ENCODE data around the gene VSTM4.

The VSTM4 gene

GRCh38 chr10:49108656-49109055 lies 6.7 kb downstream of the VSTM4 start:
- no peak for DNase-seq (ENCODE audit: low read depth in 1 of 2, low spot score in 1 of 2)
- TF ChIP-seq SPI1 (IDR thresholded peaks at IDR 0.05; ENCODE audit: borderline replicate concordance, low read depth) (no peak), REST (IDR thresholded peaks at IDR 0.05; ENCODE audit: insufficient replicate concordance, low read depth) (no peak), GABPA (IDR thresholded peaks at IDR 0.05; ENCODE audit: low read depth) (no peak), CTCF (IDR thresholded peaks at IDR 0.05; ENCODE audit: insufficient read depth, low read length) (no peak), POLR2AphosphoS5 (IDR thresholded peaks at IDR 0.05; ENCODE audit: low read depth) (no peak)
- H3K27ac ChIP-seq (replicated peaks), result no peak overlapping the region
- no peak overlapping the region for H3K4me3 ChIP-seq (replicated peaks; ENCODE audit: insufficient read depth, low read length)
- no peaks in the 10 kb centered on the region for H3K27me3 ChIP-seq (ENCODE audit: insufficient read depth, poor library complexity, severe bottlenecking)

GRCh38 chr10:49107887-49108267 lies 7.4 kb downstream of the VSTM4 start:
- no peak overlapping the region for H3K4me3 ChIP-seq (replicated peaks; ENCODE audit: insufficient read depth, low read length)
- DNase-seq (ENCODE audit: low read depth in 1 of 2, low spot score in 1 of 2), result no peak
- TF ChIP-seq POLR2AphosphoS5 (IDR thresholded peaks at IDR 0.05; ENCODE audit: low read depth) (no peak), CTCF (IDR thresholded peaks at IDR 0.05; ENCODE audit: insufficient read depth, low read length) (no peak)
- no peak overlapping the region for H3K27ac ChIP-seq (replicated peaks)
- H3K27me3 ChIP-seq (ENCODE audit: insufficient read depth, poor library complexity, severe bottlenecking), result no peaks in the 10 kb centered on the region

- Histone ChIP-seq H3K4me3 (replicated peaks; ENCODE audit: insufficient read depth, low read length) (no peak overlapping the region), H3K27ac (replicated peaks) (no peak overlapping the region), H3K27me3 (ENCODE audit: insufficient read depth, poor library complexity, severe bottlenecking) (no peaks in the 10 kb centered on the region)
- no peak for DNase-seq (ENCODE audit: low read depth in 1 of 2, low spot score in 1 of 2)
- TF ChIP-seq POLR2AphosphoS5 (IDR thresholded peaks at IDR 0.05; ENCODE audit: low read depth) (no peak), SPI1 (IDR thresholded peaks at IDR 0.05; ENCODE audit: borderline replicate concordance, low read depth) (no peak), GABPA (IDR thresholded peaks at IDR 0.05; ENCODE audit: low read depth) (no peak), CTCF (IDR thresholded peaks at IDR 0.05; ENCODE audit: insufficient read depth, low read length) (no peak), REST (IDR thresholded peaks at IDR 0.05; ENCODE audit: insufficient replicate concordance, low read depth) (no peak)
These were observed 8.0 kb downstream of the VSTM4 start for GRCh38 chr10:49107111-49107886.

- no peak for TF ChIP-seq REST (IDR thresholded peaks at IDR 0.05; ENCODE audit: insufficient replicate concordance, low read depth)
- no peak for TF ChIP-seq CTCF (IDR thresholded peaks at IDR 0.05; ENCODE audit: insufficient read depth, low read length)
- no peak for DNase-seq (ENCODE audit: low read depth in 1 of 2, low spot score in 1 of 2)
- Histone ChIP-seq H3K27ac (replicated peaks) (no peak overlapping the region), H3K27me3 (ENCODE audit: insufficient read depth, poor library complexity, severe bottlenecking) (no peaks in the 10 kb centered on the region), H3K4me3 (replicated peaks; ENCODE audit: insufficient read depth, low read length) (no peak overlapping the region)
These were observed 8.9 kb downstream of the VSTM4 start for GRCh38 chr10:49106451-49106850.

All from HL-60 (cell line).